Measurements from ENCODE around the gene IQSEC3.

IQSEC3 gene

GRCh38 chr12:188910-189621 is 122.5 kb downstream of the IQSEC3 start:
- in situ Hi-C loops (cut with MboI; ENCODE audit: low sequenced_read_pairs), result no loop called here
- peak overlapping the region; percentile 14; the same call in 1 of the 2 replicates for H3K4me3 ChIP-seq
- no peaks in the 10 kb centered on the region for H3K9me3 ChIP-seq
- H3K4me1 ChIP-seq, result 0 out of 2 replicates have a peak, but pooled peaks cover 3% of the 10 kb centered on the region
- no peaks in the 10 kb centered on the region for H3K36me3 ChIP-seq (replicated peaks)
- H3K27me3 ChIP-seq (ENCODE audit: low read depth), result peaks cover 6% of the 10 kb centered on the region; the same call in 1 of the 2 replicates
- peak; percentile 47 to 75 for DNase-seq (ENCODE audit: low spot score in 2 of 2)

- 0 out of 2 replicates have a peak, but pooled peaks cover 3% of the 10 kb centered on the region for H3K4me1 ChIP-seq
- DNase-seq (ENCODE audit: low spot score in 2 of 2), result no peak
- in situ Hi-C loops (cut with MboI; ENCODE audit: low sequenced_read_pairs), result no loop called here
- H3K27me3 ChIP-seq (ENCODE audit: low read depth), result peaks cover 8% of the 10 kb centered on the region; the same call in 1 of the 2 replicates
- no peak overlapping the region for H3K4me3 ChIP-seq
- no peaks in the 10 kb centered on the region for H3K9me3 ChIP-seq
- no peaks in the 10 kb centered on the region for H3K36me3 ChIP-seq (replicated peaks)
Observed at GRCh38 chr12:189622-189962, 123.0 kb downstream of the IQSEC3 start.

GRCh38 chr12:190881-191280 is 124.3 kb downstream of the IQSEC3 start:
- Histone ChIP-seq H3K36me3 (replicated peaks) (no peaks in the 10 kb centered on the region), H3K27me3 (ENCODE audit: low read depth) (peaks cover 8% of the 10 kb centered on the region), H3K4me3 (no peak overlapping the region), H3K4me1 (0 out of 2 replicates have a peak, but pooled peaks cover 3% of the 10 kb centered on the region), H3K9me3 (no peaks in the 10 kb centered on the region)
- in situ Hi-C loops (cut with MboI; ENCODE audit: low sequenced_read_pairs), result no loop called here
- no peak for DNase-seq (ENCODE audit: low spot score in 2 of 2)

- Histone ChIP-seq H3K36me3 (replicated peaks) (no peaks in the 10 kb centered on the region), H3K27me3 (ENCODE audit: low read depth) (peaks cover 8% of the 10 kb centered on the region), H3K9me3 (no peaks in the 10 kb centered on the region), H3K4me1 (0 out of 2 replicates have a peak, but pooled peaks cover 3% of the 10 kb centered on the region), H3K4me3 (no peak overlapping the region)
- in situ Hi-C loops (cut with MboI; ENCODE audit: low sequenced_read_pairs), result no loop called here
- DNase-seq (ENCODE audit: low spot score in 2 of 2), result no peak
Observed at GRCh38 chr12:191541-191940, 125.0 kb downstream of the IQSEC3 start.

- no peaks in the 10 kb centered on the region for H3K36me3 ChIP-seq (replicated peaks)
- in situ Hi-C loops (cut with MboI; ENCODE audit: low sequenced_read_pairs), result no loop called here
- no peaks in the 10 kb centered on the region for H3K9me3 ChIP-seq
- 0 out of 2 replicates have a peak, but pooled peaks cover 3% of the 10 kb centered on the region for H3K4me1 ChIP-seq
- H3K4me3 ChIP-seq, result no peak overlapping the region
- DNase-seq (ENCODE audit: low spot score in 2 of 2), result no peak
- peaks cover 8% of the 10 kb centered on the region for H3K27me3 ChIP-seq (ENCODE audit: low read depth)
Observed at GRCh38 chr12:193261-193660, 126.7 kb downstream of the IQSEC3 start.

GRCh38 chr12:194276-194675 is 127.7 kb downstream of the IQSEC3 start:
- in situ Hi-C loops (cut with MboI; ENCODE audit: low sequenced_read_pairs), result no loop called here
- H3K4me3 ChIP-seq, result no peak overlapping the region
- H3K9me3 ChIP-seq, result no peaks in the 10 kb centered on the region
- peaks cover 8% of the 10 kb centered on the region for H3K27me3 ChIP-seq (ENCODE audit: low read depth)
- 0 out of 2 replicates have a peak, but pooled peaks cover 1% of the 10 kb centered on the region for H3K4me1 ChIP-seq
- H3K36me3 ChIP-seq (replicated peaks), result no peaks in the 10 kb centered on the region
- no peak for DNase-seq (ENCODE audit: low spot score in 2 of 2)

- Histone ChIP-seq H3K9me3 (no peaks in the 10 kb centered on the region), H3K36me3 (replicated peaks) (no peaks in the 10 kb centered on the region), H3K4me1 (no peaks in the 10 kb centered on the region), H3K4me3 (no peak overlapping the region), H3K27me3 (ENCODE audit: low read depth) (peaks cover 8% of the 10 kb centered on the region)
- in situ Hi-C loops (cut with MboI; ENCODE audit: low sequenced_read_pairs), result no loop called here
- no peak for DNase-seq (ENCODE audit: low spot score in 2 of 2)
Observed at GRCh38 chr12:195156-195555, 128.6 kb downstream of the IQSEC3 start.

GRCh38 chr12:195951-196350 is 129.4 kb downstream of the IQSEC3 start:
- in situ Hi-C loops (cut with MboI; ENCODE audit: low sequenced_read_pairs), result no loop called here
- Histone ChIP-seq H3K4me3 (no peak overlapping the region), H3K9me3 (no peaks in the 10 kb centered on the region), H3K36me3 (replicated peaks) (no peaks in the 10 kb centered on the region), H3K4me1 (no peaks in the 10 kb centered on the region), H3K27me3 (ENCODE audit: low read depth) (peaks cover 6% of the 10 kb centered on the region)
- no peak for DNase-seq (ENCODE audit: low spot score in 2 of 2)

GRCh38 chr12:196436-196835 is 129.9 kb downstream of the IQSEC3 start:
- DNase-seq (ENCODE audit: low spot score in 2 of 2), result no peak
- Histone ChIP-seq H3K4me1 (no peaks in the 10 kb centered on the region), H3K36me3 (replicated peaks) (no peaks in the 10 kb centered on the region), H3K9me3 (no peaks in the 10 kb centered on the region), H3K27me3 (ENCODE audit: low read depth) (peaks cover 3% of the 10 kb centered on the region), H3K4me3 (no peak overlapping the region)
- in situ Hi-C loops (cut with MboI; ENCODE audit: low sequenced_read_pairs), result no loop called here

- Histone ChIP-seq H3K36me3 (replicated peaks) (no peaks in the 10 kb centered on the region), H3K9me3 (no peaks in the 10 kb centered on the region), H3K4me1 (no peaks in the 10 kb centered on the region), H3K4me3 (no peak overlapping the region), H3K27me3 (ENCODE audit: low read depth) (peaks cover 3% of the 10 kb centered on the region)
- DNase-seq (ENCODE audit: low spot score in 2 of 2), result no peak
- in situ Hi-C loops (cut with MboI; ENCODE audit: low sequenced_read_pairs), result no loop called here
Observed at GRCh38 chr12:197347-197746, 130.8 kb downstream of the IQSEC3 start.

- DNase-seq (ENCODE audit: low spot score in 2 of 2), result no peak
Observed at GRCh38 chr12:197911-198695, 131.5 kb downstream of the IQSEC3 start.

GRCh38 chr12:198705-199104 is 132.1 kb downstream of the IQSEC3 start:
- Histone ChIP-seq H3K27me3 (ENCODE audit: low read depth) (peaks cover 3% of the 10 kb centered on the region), H3K36me3 (replicated peaks) (no peaks in the 10 kb centered on the region), H3K4me1 (no peaks in the 10 kb centered on the region), H3K9me3 (no peaks in the 10 kb centered on the region), H3K4me3 (no peak overlapping the region)
- no peak for DNase-seq (ENCODE audit: low spot score in 2 of 2)
- in situ Hi-C loops (cut with MboI; ENCODE audit: low sequenced_read_pairs), result no loop called here

More at GRCh38 chr12:197911-198695, 131.5 kb downstream of the IQSEC3 start:
- no peaks in the 10 kb centered on the region for H3K9me3 ChIP-seq
- H3K36me3 ChIP-seq (replicated peaks), result no peaks in the 10 kb centered on the region
- in situ Hi-C loops (cut with MboI; ENCODE audit: low sequenced_read_pairs), result no loop called here
- H3K4me1 ChIP-seq, result no peaks in the 10 kb centered on the region
- peaks cover 3% of the 10 kb centered on the region for H3K27me3 ChIP-seq (ENCODE audit: low read depth)
- H3K4me3 ChIP-seq, result no peak overlapping the region

- Histone ChIP-seq H3K4me3 (no peak overlapping the region), H3K4me1 (peaks cover 5% of the 10 kb centered on the region; the same call in 1 of the 2 replicates), H3K36me3 (replicated peaks) (no peaks in the 10 kb centered on the region), H3K9me3 (no peaks in the 10 kb centered on the region), H3K27me3 (ENCODE audit: low read depth) (no peaks in the 10 kb centered on the region)
- in situ Hi-C loops (cut with MboI; ENCODE audit: low sequenced_read_pairs), result no loop called here
- DNase-seq (ENCODE audit: low spot score in 2 of 2), result no peak
Observed at GRCh38 chr12:201361-201760, 134.8 kb downstream of the IQSEC3 start.

- in situ Hi-C loops (cut with MboI; ENCODE audit: low sequenced_read_pairs), result no loop called here
Observed at GRCh38 chr12:202081-202731, 135.6 kb downstream of the IQSEC3 start.

More at GRCh38 chr12:202081-202731, 135.6 kb downstream of the IQSEC3 start:
- Histone ChIP-seq H3K36me3 (replicated peaks) (no peaks in the 10 kb centered on the region), H3K27me3 (ENCODE audit: low read depth) (no peaks in the 10 kb centered on the region), H3K4me1 (peaks cover 5% of the 10 kb centered on the region; the same call in 1 of the 2 replicates), H3K4me3 (no peak overlapping the region), H3K9me3 (no peaks in the 10 kb centered on the region)
- no peak for DNase-seq (ENCODE audit: low spot score in 2 of 2)

Data from HAP-1 (cell line).